IMR-90 (cell line): ENCODE results near the gene UBXN11. TPM values are rescaled to one million over a fixed set of nuclear protein-coding genes. Genes with fewer than 3 reads are reported as not detected.

Source experiments
- ATAC-seq: fragments of 200-7000 bp; cut with Tn5 transposase; 2 replicates; pipeline ENCODE4 v1.9.1; 2020; ENCODE audit warnings: low read depth, mild to moderate bottlenecking, moderate library complexity
- BruUV-seq: library from RNA; stranded (reverse); fragments of 400-500 nt; replicated peaks from 2 replicates; lab custom pipeline; 2021; lab: Mats Ljungman, UMichigan
- CTCF ChIA-PET: fragments of 300-600 bp; formaldehyde crosslinking; extraction: SDS; loops from one replicate; lab custom pipeline; 2021; ENCODE audit warnings: antibody characterized with exemption; lab: Yijun Ruan, JAX
- POLR2A ChIA-PET: fragments of 300-600 bp; sonication (Branson Sonifier 250); formaldehyde crosslinking; loops from one replicate; lab custom pipeline; 2022; ENCODE audit warnings: antibody characterized with exemption; ENCODE audit not compliant: unreplicated experiment; lab: Charles Lee
- DNase-seq: peaks from one replicate; pipeline ENCODE4 v3.0.0; 2013
- H2AFZ ChIP-seq: replicated peaks from 2 replicates; pipeline ENCODE3; 2013; ENCODE audit warnings: low read length, mild to moderate bottlenecking; ENCODE audit not compliant: poor library complexity
- H2AK5ac ChIP-seq: 2 replicates; pipeline ENCODE4 v1.6.1; 2013; ENCODE audit warnings: low read depth, low read length, inconsistent platforms
- H2AK9ac ChIP-seq: replicated peaks from 2 replicates; pipeline ENCODE3; 2013; ENCODE audit warnings: mild to moderate bottlenecking, low read depth, low read length, moderate library complexity; ENCODE audit not compliant: poor library complexity
- H2BK120ac ChIP-seq: 2 replicates; pipeline ENCODE4 v1.6.1; 2013; ENCODE audit warnings: low read depth, low read length, inconsistent platforms
- H2BK15ac ChIP-seq: 3 replicates; pipeline ENCODE4 v1.6.1; 2013; ENCODE audit warnings: low read depth, low read length, inconsistent platforms
- H2BK20ac ChIP-seq: 2 replicates; pipeline ENCODE4 v1.6.1; 2013; ENCODE audit warnings: low read depth, mild to moderate bottlenecking, inconsistent platforms, low read length, moderate library complexity
- H2BK5ac ChIP-seq: 2 replicates; pipeline ENCODE4 v1.6.1; 2013; ENCODE audit warnings: mild to moderate bottlenecking, low read depth, low read length, inconsistent platforms; ENCODE audit not compliant: poor library complexity, severe bottlenecking
- H3K14ac ChIP-seq: replicated peaks from 2 replicates; pipeline ENCODE4 v1.6.1; 2013; ENCODE audit warnings: low read depth, low read length, inconsistent platforms
- H3K18ac ChIP-seq: 2 replicates; pipeline ENCODE4 v1.6.1; 2013; ENCODE audit warnings: low read depth, low read length, control low read depth
- H3K23ac ChIP-seq: 2 replicates; pipeline ENCODE4 v1.6.1; 2013; ENCODE audit warnings: low read depth, low read length, inconsistent platforms
- H3K27ac ChIP-seq: 2 replicates; pipeline ENCODE4 v1.5.1; 2013; ENCODE audit warnings: mild to moderate bottlenecking, control low read depth, low read length; ENCODE audit not compliant: insufficient read depth
- H3K27me3 ChIP-seq: 2 replicates; pipeline ENCODE4 v1.6.1; 2013; ENCODE audit warnings: low read length; ENCODE audit not compliant: control insufficient read depth, insufficient read depth
- H3K36me3 ChIP-seq: 2 replicates; pipeline ENCODE4 v1.6.1; 2013; ENCODE audit warnings: low read length, mixed read lengths; ENCODE audit not compliant: control insufficient read depth, insufficient read depth
- H3K4ac ChIP-seq: 2 replicates; pipeline ENCODE4 v1.6.1; 2013; ENCODE audit warnings: low read depth, low read length, inconsistent platforms
- H3K4me1 ChIP-seq: 2 replicates; pipeline ENCODE4 v1.6.1; 2013; ENCODE audit warnings: low read length, mixed read lengths; ENCODE audit not compliant: control insufficient read depth, insufficient read depth
- H3K4me2 ChIP-seq: 2 replicates; pipeline ENCODE4 v1.6.1; 2013; ENCODE audit warnings: low read depth, mild to moderate bottlenecking, control low read depth, low read length, moderate library complexity
- H3K4me3 ChIP-seq: 2 replicates; pipeline ENCODE4 v1.5.1; 2013; ENCODE audit warnings: low read depth, mild to moderate bottlenecking, control low read depth, low read length, moderate library complexity; ENCODE audit not compliant: insufficient read depth
- H3K56ac ChIP-seq: 2 replicates; pipeline ENCODE4 v1.6.1; 2013; ENCODE audit warnings: low read length, inconsistent platforms; ENCODE audit not compliant: insufficient read depth; ENCODE audit errors: extremely low read depth
- H3K79me1 ChIP-seq, 2 experiments: 2 replicates each; pipeline ENCODE4 v1.6.1; 2013; ENCODE audit warnings: low read length in 2 of 2, inconsistent platforms in 1 of 2, low read depth in 1 of 2
- H3K9ac ChIP-seq: 2 replicates; pipeline ENCODE4 v1.6.1; 2013; ENCODE audit warnings: low read depth, low read length, control low read depth
- H3K9me1 ChIP-seq: 2 replicates; pipeline ENCODE4 v1.6.1; 2013; ENCODE audit warnings: low read length, inconsistent platforms; ENCODE audit not compliant: insufficient read depth
- H3K9me3 ChIP-seq: 2 replicates; pipeline ENCODE4 v1.6.1; 2013; ENCODE audit warnings: low read length; ENCODE audit not compliant: control insufficient read depth, insufficient read depth
- H4K20me1 ChIP-seq: 2 replicates; pipeline ENCODE4 v1.6.1; 2013; ENCODE audit warnings: low read length, inconsistent platforms; ENCODE audit not compliant: insufficient read depth
- H4K5ac ChIP-seq: 2 replicates; pipeline ENCODE4 v1.6.1; 2013; ENCODE audit warnings: mild to moderate bottlenecking, low read depth, low read length, control low read depth
- H4K8ac ChIP-seq, 2 experiments: 2 replicates each; pipeline ENCODE4 v1.6.1; 2013; ENCODE audit warnings: low read depth in 2 of 2, low read length in 2 of 2, control low read depth in 1 of 2, inconsistent platforms in 1 of 2
- H4K91ac ChIP-seq: 2 replicates; pipeline ENCODE4 v1.6.1; 2013; ENCODE audit warnings: low read depth, low read length, inconsistent platforms; ENCODE audit not compliant: insufficient read depth
- BHLHE40 ChIP-seq: fragments of 150-350 bp; IDR thresholded peaks from 2 replicates; pipeline ENCODE4 v1.6.1; 2016; ENCODE audit warnings: mild to moderate bottlenecking, low read depth, low read length
- CEBPB ChIP-seq: IDR thresholded peaks from 2 replicates; pipeline ENCODE4 v1.6.1; 2012; ENCODE audit warnings: low read depth, low read length, improper control_type of control experiment
- CHD1 ChIP-seq: IDR thresholded peaks from 2 replicates; pipeline ENCODE4 v1.6.1; 2012; ENCODE audit warnings: low read depth, low read length, improper control_type of control experiment
- CTCF ChIP-seq: conservative IDR thresholded peaks from 2 replicates; pipeline ENCODE4 v1.5.1; 2012; ENCODE audit warnings: mild to moderate bottlenecking, low read depth, low read length, improper control_type of control experiment
- ELK1 ChIP-seq: fragments of 150-350 bp; IDR thresholded peaks from 2 replicates; pipeline ENCODE4 v1.6.1; 2016; ENCODE audit warnings: low read depth, mild to moderate bottlenecking, low read length, moderate library complexity, borderline replicate concordance
- FOS ChIP-seq: fragments of 150-350 bp; IDR thresholded peaks from 2 replicates; pipeline ENCODE4 v1.6.1; 2016; ENCODE audit warnings: low read depth, low read length
- MAFK ChIP-seq: IDR thresholded peaks from 2 replicates; pipeline ENCODE4 v1.6.1; 2012; ENCODE audit warnings: low read depth, low read length, improper control_type of control experiment
- MAZ ChIP-seq: IDR thresholded peaks from 2 replicates; pipeline ENCODE4 v1.6.1; 2012; ENCODE audit warnings: low read depth, mild to moderate bottlenecking, low read length, improper control_type of control experiment, moderate library complexity, borderline replicate concordance
- MXI1 ChIP-seq: IDR thresholded peaks from 2 replicates; pipeline ENCODE4 v1.6.1; 2012; ENCODE audit warnings: low read depth, mild to moderate bottlenecking, low read length, moderate library complexity, borderline replicate concordance
- NFE2L2 ChIP-seq: fragments of 150-350 bp; IDR thresholded peaks from 2 replicates; pipeline ENCODE4 v1.6.1; 2016; ENCODE audit warnings: low read depth, mild to moderate bottlenecking, low read length
- POLR2A ChIP-seq: IDR thresholded peaks from 2 replicates; pipeline ENCODE4 v1.6.1; 2012; ENCODE audit warnings: mild to moderate bottlenecking, low read depth, low read length
- RAD21 ChIP-seq: IDR thresholded peaks from 2 replicates; pipeline ENCODE4 v1.6.1; 2012; ENCODE audit warnings: low read length, improper control_type of control experiment
- RCOR1 ChIP-seq: IDR thresholded peaks from 2 replicates; pipeline ENCODE4 v1.6.1; 2012; ENCODE audit warnings: mild to moderate bottlenecking, low read length, improper control_type of control experiment; ENCODE audit not compliant: insufficient replicate concordance
- RFX5 ChIP-seq: IDR thresholded peaks from 2 replicates; pipeline ENCODE4 v1.8.0; 2012; ENCODE audit warnings: low read depth, mild to moderate bottlenecking, low read length, moderate library complexity
- SMC3 ChIP-seq: fragments of 150-350 bp; IDR thresholded peaks from 2 replicates; pipeline ENCODE4 v1.6.1; 2016; ENCODE audit warnings: low read depth, mild to moderate bottlenecking, antibody characterized with exemption, low read length, moderate library complexity
- USF2 ChIP-seq: fragments of 150-350 bp; IDR thresholded peaks from 2 replicates; pipeline ENCODE4 v1.6.1; 2017; ENCODE audit warnings: mild to moderate bottlenecking, antibody characterized with exemption, low read length, low read depth
- WGBS, 2 experiments: methylation state at CpG; one replicate each; pipeline versions ENCODE4 v1.1.5 to v1.1.7; 2013; ENCODE audit warnings: missing lambda C conversion rate in 2 of 2; ENCODE audit not compliant: insufficient read length in 1 of 2; ENCODE audit errors: extremely low coverage in 2 of 2; 5-methylcytosine and 5-hydroxymethylcytosine counted together
- dilution Hi-C: fragments of 300-500 bp; cut with HindIII; formaldehyde crosslinking; loops from one replicate; pipeline ENCODE4 v1.14.3; 2018; ENCODE audit warnings: low sequenced_read_pairs; ENCODE audit not compliant: unreplicated experiment
- in situ Hi-C: fragments of 300-500 bp; cut with MboI; formaldehyde crosslinking; loops from 3 replicates; pipeline ENCODE4 v1.14.3; 2019; ENCODE audit warnings: low sequenced_read_pairs, inconsistent platforms, mixed read lengths
- intact Hi-C: fragments of 100-400 bp; cut with micrococcal nuclease; formaldehyde crosslinking; loops from 2 replicates; pipeline ENCODE4 v1.10.0; 2022
- polyA plus RNA-seq, 3 experiments: library from polyadenylated mRNA; depleted of rRNA; stranded (reverse); fragments of >200 nt; gene quantifications; 2 replicates each; pipeline ENCODE4 v1.2.3, GENCODE V29; 2012; ENCODE audit warnings: low replicate concordance in 1 of 3
- total RNA-seq: library from RNA; depleted of rRNA; stranded (reverse); fragments of >200 nt; gene quantifications from 2 replicates; pipeline ENCODE4 v1.2.3, GENCODE V29; 2012

The UBXN11 gene
- total and polyA plus RNA-seq, 2 of the 4 experiments (the other 2 are of a cell fraction): 5.2 to 17.0 TPM

- peaks cover 2% of the 10 kb centered on the region for H3K4me1 ChIP-seq
- no peaks in the 10 kb centered on the region for H3K36me3 ChIP-seq
- no peak overlapping the region for H2AK5ac ChIP-seq
- no peak overlapping the region for H2AK9ac ChIP-seq
- no peak overlapping the region for H3K14ac ChIP-seq
- no peak overlapping the region for H3K56ac ChIP-seq
- H2BK15ac ChIP-seq: no peak overlapping the region
- 63% methylated on average over 8 of the region's 15 CpGs; no CpG with 5 or more reads in 1 of the 2 experiments for WGBS, 2 experiments
- H2AFZ ChIP-seq: no peak overlapping the region
- no peak overlapping the region for H3K4me2 ChIP-seq
- no peak overlapping the region for H4K8ac ChIP-seq
- no peak overlapping the region for H3K4ac ChIP-seq
- peaks cover 33% of the 10 kb centered on the region for H3K27me3 ChIP-seq
- dilution Hi-C loops (no loop called here), in situ Hi-C loops (no loop called here), intact Hi-C loops (no loop called here)
- BruUV-seq: no TSS peak
- no peaks in the 10 kb centered on the region for H3K9me1 ChIP-seq
- H3K18ac ChIP-seq: no peak overlapping the region
- no peaks in the 10 kb centered on the region for H4K20me1 ChIP-seq
- H4K5ac ChIP-seq: no peak overlapping the region
- no peaks in the 10 kb centered on the region for H3K79me1 ChIP-seq
- POLR2A ChIA-PET: no interaction called here
- no peak overlapping the region for H2BK5ac ChIP-seq
- no peak overlapping the region for H3K27ac ChIP-seq
- no peak for TF ChIP-seq USF2
- TF ChIP-seq CHD1: no peak
- TF ChIP-seq RAD21: no peak
- no peak for TF ChIP-seq MAFK
- no peak for TF ChIP-seq POLR2A
- no peak for TF ChIP-seq RCOR1
- TF ChIP-seq RFX5: no peak
- TF ChIP-seq FOS: no peak
- no peak for TF ChIP-seq CEBPB
- TF ChIP-seq ELK1: no peak
- no peak for TF ChIP-seq SMC3
- TF ChIP-seq MXI1: no peak
- no peak for TF ChIP-seq BHLHE40
- TF ChIP-seq MAZ: no peak
- no peak for TF ChIP-seq CTCF
- TF ChIP-seq NFE2L2: no peak
- no peak overlapping the region for H3K23ac ChIP-seq
- H2BK120ac ChIP-seq: no peak overlapping the region
- no peak overlapping the region for H3K9ac ChIP-seq
- CTCF ChIA-PET: no interaction called here
- no peak overlapping the region for H2BK20ac ChIP-seq
- DNase-seq (no peak), ATAC-seq (no peak)
- no peak overlapping the region for H4K91ac ChIP-seq
- no peaks in the 10 kb centered on the region for H3K9me3 ChIP-seq
- H3K4me3 ChIP-seq: no peak overlapping the region
Observed at GRCh38 chr1:26345718-26346117, 39.3 kb upstream of the UBXN11 start.
